HepG2 (cell line): ENCODE results near the gene LMAN2. TPM values are rescaled to one million over a fixed set of nuclear protein-coding genes. Genes with fewer than 3 reads are reported as not detected.

Experiments
- AKAP8 ChIP-seq: sonication (generic); formaldehyde crosslinking; IDR thresholded peaks from 2 replicates; pipeline ENCODE4 v1.5.1; 2020; ENCODE audit warnings: mild to moderate bottlenecking, missing genetic modification reagents
- ATF7-NPFF ChIP-seq: sonication (generic); formaldehyde crosslinking; IDR thresholded peaks from 2 replicates; pipeline ENCODE4 v1.8.1; 2023; ENCODE audit warnings: mild to moderate bottlenecking, low read depth, missing genetic modification reagents, moderate library complexity
- ISL2 ChIP-seq: sonication (generic); formaldehyde crosslinking; IDR thresholded peaks from 2 replicates; pipeline ENCODE4 v1.5.0; 2020; ENCODE audit warnings: missing genetic modification reagents
- KAT7 ChIP-seq: IDR thresholded peaks from 2 replicates; pipeline ENCODE4 v1.6.1; 2018; ENCODE audit warnings: borderline replicate concordance, missing compliant biosample characterization
- KDM6A ChIP-seq: IDR thresholded peaks from 2 replicates; pipeline ENCODE4 v1.6.1; 2016; ENCODE audit warnings: low read depth
- NFE2L1 ChIP-seq: sonication (generic); formaldehyde crosslinking; IDR thresholded peaks from 2 replicates; pipeline ENCODE4 v1.4.0; 2020; ENCODE audit warnings: missing genetic modification reagents, mild to moderate bottlenecking, borderline replicate concordance
- NR2C2 ChIP-seq: sonication (generic); formaldehyde crosslinking; IDR thresholded peaks from 2 replicates; pipeline ENCODE4 v1.4.0; 2020; ENCODE audit warnings: missing genetic modification reagents, mild to moderate bottlenecking, moderate library complexity, borderline replicate concordance
- PRDM15 ChIP-seq: sonication (generic); formaldehyde crosslinking; IDR thresholded peaks from 2 replicates; pipeline ENCODE4 v1.4.0; 2020; ENCODE audit warnings: missing genetic modification reagents
- RFX3 ChIP-seq: IDR thresholded peaks from 2 replicates; pipeline ENCODE4 v1.6.1; 2016; ENCODE audit warnings: missing biosample characterization, missing genetic modification reagents
- ZFP41 ChIP-seq: sonication (generic); formaldehyde crosslinking; IDR thresholded peaks from 2 replicates; pipeline ENCODE4 v1.4.0; 2020; ENCODE audit warnings: mild to moderate bottlenecking, missing genetic modification reagents, borderline replicate concordance
- ZNF225 ChIP-seq: sonication (generic); formaldehyde crosslinking; IDR thresholded peaks from 2 replicates; pipeline ENCODE4 v1.4.0; 2020; ENCODE audit warnings: mild to moderate bottlenecking, missing genetic modification reagents
- ZNF431 ChIP-seq: sonication (generic); formaldehyde crosslinking; IDR thresholded peaks from 2 replicates; pipeline ENCODE4 v1.9.0; 2022; ENCODE audit warnings: missing genetic modification reagents, low read depth, mild to moderate bottlenecking, borderline replicate concordance
- ZNF460 ChIP-seq: sonication (generic); formaldehyde crosslinking; IDR thresholded peaks from 2 replicates; pipeline ENCODE4 v1.5.1; 2020; ENCODE audit warnings: missing genetic modification reagents, mild to moderate bottlenecking, borderline replicate concordance
- ZNF546 ChIP-seq: sonication (generic); formaldehyde crosslinking; conservative IDR thresholded peaks from 2 replicates; pipeline ENCODE4 v1.8.1; 2023; ENCODE audit warnings: mild to moderate bottlenecking, missing genetic modification reagents
- ZNF547 ChIP-seq: sonication (generic); formaldehyde crosslinking; IDR thresholded peaks from 2 replicates; pipeline ENCODE4 v1.5.1; 2020; ENCODE audit warnings: mild to moderate bottlenecking, missing genetic modification reagents
- ZNF564 ChIP-seq: sonication (generic); formaldehyde crosslinking; IDR thresholded peaks from 2 replicates; pipeline ENCODE4 v1.8.1; 2023; ENCODE audit warnings: mild to moderate bottlenecking, missing genetic modification reagents
- ZNF768 ChIP-seq: sonication (generic); formaldehyde crosslinking; IDR thresholded peaks from 2 replicates; pipeline ENCODE4 v1.4.0; 2020; ENCODE audit warnings: missing genetic modification reagents
- ZNF770 ChIP-seq: sonication (generic); formaldehyde crosslinking; IDR thresholded peaks from 2 replicates; pipeline ENCODE4 v1.5.0; 2020; ENCODE audit warnings: mild to moderate bottlenecking, missing genetic modification reagents
- ZSCAN20 ChIP-seq: sonication (generic); formaldehyde crosslinking; IDR thresholded peaks from 2 replicates; pipeline ENCODE4 v1.4.0; 2020; ENCODE audit warnings: missing genetic modification reagents, mild to moderate bottlenecking, borderline replicate concordance
- polyA plus RNA-seq, 8 experiments: library from polyadenylated mRNA; depleted of rRNA in 3 of 8; stranded (reverse) in 7 of 8; unstranded in 1 of 8; fragments of >200 nt; fragmentation: Illumina TruSeq in 4 of 8; extraction: Trizol in 4 of 8; gene quantifications; 2 replicates each; pipeline versions ENCODE4 v1.2.1 to v1.2.3, GENCODE V29; 2011 to 2016; ENCODE audit warnings: low read depth in 4 of 8, missing spikeins in 1 of 8, mixed read lengths in 1 of 8; ENCODE audit not compliant: insufficient read depth in 1 of 8
- total RNA-seq, 5 experiments: library from RNA; depleted of rRNA; stranded (reverse); fragments of >200 nt; fragmentation: Illumina TruSeq; extraction: Trizol; gene quantifications; 2 replicates each; pipeline ENCODE4 v1.2.3, GENCODE V29; 2016; ENCODE audit warnings: low read depth in 1 of 5
- TF ChIP-seq, protein P1 (sequence below): sonication (generic); formaldehyde crosslinking; IDR thresholded peaks from 2 replicates; pipeline ENCODE4 v1.8.0; 2022; ENCODE audit warnings: low read depth, missing genetic modification reagents

LMAN2 gene
- total and polyA plus RNA-seq, 2 of the 13 experiments (the other 11 are each of a cell fraction or from before 2014, with no cell fraction given) = 191 to 197 TPM

DNA sequence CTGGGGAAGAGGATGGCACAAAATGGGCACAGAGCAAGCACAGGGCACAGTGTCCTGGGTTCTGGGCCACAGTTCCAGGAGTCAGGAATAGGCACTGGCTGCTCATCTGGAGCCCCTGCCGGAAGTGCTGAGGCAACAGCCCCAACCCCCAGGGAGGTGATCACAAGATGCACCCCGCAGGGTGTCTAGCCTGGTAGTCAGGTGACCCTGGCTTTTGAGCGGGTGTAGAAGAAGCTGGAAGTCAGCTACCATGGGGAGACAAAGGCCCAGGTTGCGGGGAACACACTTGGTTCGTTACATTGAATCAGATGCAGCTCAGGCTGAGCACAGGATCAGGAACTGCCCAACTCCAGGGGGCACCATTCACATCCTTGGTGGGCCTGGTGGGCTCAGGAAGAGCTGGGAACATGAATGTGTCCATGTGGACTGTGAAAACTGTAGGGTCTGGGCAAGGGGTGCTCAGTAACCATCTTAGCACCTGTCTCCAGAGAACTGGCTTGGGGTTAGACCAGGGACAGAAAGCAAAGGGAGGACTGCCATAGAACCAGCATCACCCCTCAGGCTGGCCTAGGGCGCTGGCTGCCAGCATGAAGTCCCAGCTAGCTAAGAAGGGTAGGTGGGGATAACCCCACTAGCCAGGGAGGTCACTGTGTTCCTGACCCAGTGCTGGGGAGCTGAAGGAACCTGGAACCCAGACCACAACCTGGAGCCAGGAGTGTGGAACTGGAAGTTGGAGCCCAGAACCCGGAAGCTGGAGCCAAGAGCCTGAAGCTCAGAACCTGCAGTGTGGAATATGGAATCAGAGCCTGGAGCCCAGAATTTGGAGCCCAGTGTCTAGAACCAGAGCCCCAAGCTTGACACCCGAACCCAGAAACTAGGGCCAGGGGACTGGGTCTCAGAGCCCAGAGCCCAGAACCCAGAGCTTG lies 26.6 kb upstream of the LMAN2 start (continued):
- no peak for TF ChIP-seq ZNF770
- TF ChIP-seq RFX3 = no peak
- no peak for TF ChIP-seq NFE2L1 (CRISPR knock-in tag)
- TF ChIP-seq NR2C2 (CRISPR knock-in tag) = no peak; the same call in 1 of the 2 replicates
- no peak for TF ChIP-seq KDM6A (CRISPR knock-in tag)
- TF ChIP-seq ISL2 (CRISPR knock-in tag) = no peak
- peak; percentile 2; the same call in 1 of the 2 replicates for TF ChIP-seq KAT7 (CRISPR knock-in tag)
- TF ChIP-seq ZNF547 (CRISPR knock-in tag) = no peak
- TF ChIP-seq ZNF768 = no peak
- TF ChIP-seq ZSCAN20 (CRISPR knock-in tag) = no peak
- no peak for TF ChIP-seq ZFP41
- no peak for TF ChIP-seq ZNF225 (CRISPR knock-in tag)
- TF ChIP-seq AKAP8 = 0 out of 2 replicates have a peak, but pooled peaks have one; percentile 14
- peak; percentile 74; the same call in 1 of the 2 replicates for TF ChIP-seq ATF7-NPFF (CRISPR knock-in tag)
- 0 out of 2 replicates have a peak, but pooled peaks have one; percentile 21 for TF ChIP-seq ZNF546 (CRISPR knock-in tag)
- TF ChIP-seq ZNF564 (CRISPR knock-in tag) = no peak
- TF ChIP-seq PRDM15 (CRISPR knock-in tag) = peak; percentile 94
- TF ChIP-seq ZNF431 (CRISPR knock-in tag) = no peak; the same call in 1 of the 2 replicates
- TF ChIP-seq, protein P1, sequence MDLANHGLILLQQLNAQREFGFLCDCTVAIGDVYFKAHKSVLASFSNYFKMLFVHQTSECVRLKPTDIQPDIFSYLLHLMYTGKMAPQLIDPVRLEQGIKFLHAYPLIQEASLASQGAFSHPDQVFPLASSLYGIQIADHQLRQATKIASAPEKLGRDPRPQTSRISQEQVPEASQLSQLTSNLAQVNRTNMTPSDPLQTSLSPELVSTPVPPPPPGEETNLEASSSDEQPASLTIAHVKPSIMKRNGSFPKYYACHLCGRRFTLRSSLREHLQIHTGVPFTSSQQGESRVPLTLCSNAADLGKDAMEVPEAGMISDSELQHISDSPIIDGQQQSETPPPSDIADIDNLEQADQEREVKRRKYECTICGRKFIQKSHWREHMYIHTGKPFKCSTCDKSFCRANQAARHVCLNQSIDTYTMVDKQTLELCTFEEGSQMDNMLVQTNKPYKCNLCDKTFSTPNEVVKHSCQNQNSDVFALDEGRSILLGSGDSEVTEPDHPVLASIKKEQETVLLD (CRISPR knock-in tag) = no peak
- TF ChIP-seq ZNF460 = no peak
